GM18519 (cell line): ENCODE data around the gene PNPLA7.

ENCODE experiments used
- ATAC-seq: cut with Tn5 transposase; IDR thresholded peaks from one replicate; pipeline ENCODE4 v1.9.1; 2021; ENCODE audit warnings: mild to moderate bottlenecking, moderate library complexity; ENCODE audit not compliant: unreplicated experiment, low FRiP score

The PNPLA7 gene

DNA sequence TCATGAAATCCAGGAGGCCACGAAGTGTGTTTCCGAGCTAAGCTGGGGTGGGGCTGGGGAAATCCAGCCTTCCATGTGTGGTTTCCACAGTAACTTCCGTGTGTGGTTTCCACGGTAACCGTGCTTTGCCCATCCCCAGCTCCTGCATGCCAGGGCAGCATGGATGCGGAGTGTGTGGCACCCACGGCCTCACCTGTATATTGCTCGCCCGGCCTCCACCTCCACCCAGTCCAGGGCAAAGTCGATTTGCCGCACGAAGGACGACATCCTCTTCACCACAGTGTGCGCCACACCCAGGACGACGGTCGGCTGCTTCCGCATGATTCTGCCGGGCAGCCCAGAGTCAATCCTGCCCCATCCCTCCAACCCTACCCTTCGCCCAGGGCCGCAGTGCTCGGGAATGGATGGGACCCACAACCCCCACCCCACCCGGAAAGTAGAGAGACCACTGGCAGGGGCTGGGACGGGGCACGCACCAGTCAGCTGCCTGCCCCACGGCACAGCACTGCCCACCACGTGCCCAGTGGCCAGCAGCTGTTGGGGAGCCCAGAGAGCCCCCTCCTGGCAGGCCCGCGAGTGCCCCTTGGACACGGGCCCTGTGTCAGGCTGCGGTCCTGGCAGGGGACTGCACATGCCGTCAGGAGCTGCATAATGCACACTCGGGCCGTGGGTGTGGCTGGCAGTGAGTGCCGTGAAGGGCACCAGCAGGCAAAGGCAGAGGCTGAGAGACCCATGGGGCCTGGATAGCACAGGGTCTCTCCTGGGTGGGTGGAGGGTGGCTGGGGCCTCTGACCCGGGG lies 52.1 kb downstream of the PNPLA7 start:
- ATAC-seq, result no peak

DNA sequence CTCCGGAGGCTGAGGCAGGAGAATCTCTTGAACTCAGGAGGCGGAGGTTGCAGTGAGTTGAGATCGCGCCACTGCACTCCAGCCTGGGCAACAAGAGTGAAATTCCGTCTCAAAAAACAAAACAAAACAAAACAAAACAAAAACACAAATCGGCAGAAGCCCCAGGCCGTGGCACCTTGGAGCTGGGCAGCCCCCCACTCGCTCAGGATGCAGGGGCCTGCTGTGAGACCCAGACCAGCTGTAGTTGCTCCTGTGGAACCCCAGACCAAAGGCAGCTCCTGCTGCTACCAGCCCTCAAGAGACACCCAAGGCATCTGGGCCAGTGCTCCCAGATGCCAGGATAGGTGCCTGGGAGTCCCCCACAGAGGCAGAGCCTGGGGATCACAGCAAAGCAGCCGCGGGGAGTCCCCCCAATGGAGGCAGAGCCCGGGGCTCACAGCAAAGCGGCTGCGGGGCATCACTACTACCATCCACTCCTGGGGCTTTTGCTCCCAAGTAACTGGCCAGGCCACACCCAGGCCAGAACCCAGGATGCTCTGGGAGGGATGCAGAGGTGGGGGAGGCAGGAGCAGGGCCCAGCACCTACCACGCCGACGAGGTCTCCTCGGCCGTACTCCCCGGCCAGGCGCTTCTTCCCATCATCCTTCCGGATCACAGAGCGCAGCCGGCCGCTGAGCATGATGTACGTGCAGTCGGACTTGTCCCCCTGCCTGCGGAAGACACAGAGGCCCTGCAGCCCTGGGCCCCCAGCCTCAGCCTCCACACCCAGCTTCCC lies 53.4 kb downstream of the PNPLA7 start:
- no peak for ATAC-seq

DNA sequence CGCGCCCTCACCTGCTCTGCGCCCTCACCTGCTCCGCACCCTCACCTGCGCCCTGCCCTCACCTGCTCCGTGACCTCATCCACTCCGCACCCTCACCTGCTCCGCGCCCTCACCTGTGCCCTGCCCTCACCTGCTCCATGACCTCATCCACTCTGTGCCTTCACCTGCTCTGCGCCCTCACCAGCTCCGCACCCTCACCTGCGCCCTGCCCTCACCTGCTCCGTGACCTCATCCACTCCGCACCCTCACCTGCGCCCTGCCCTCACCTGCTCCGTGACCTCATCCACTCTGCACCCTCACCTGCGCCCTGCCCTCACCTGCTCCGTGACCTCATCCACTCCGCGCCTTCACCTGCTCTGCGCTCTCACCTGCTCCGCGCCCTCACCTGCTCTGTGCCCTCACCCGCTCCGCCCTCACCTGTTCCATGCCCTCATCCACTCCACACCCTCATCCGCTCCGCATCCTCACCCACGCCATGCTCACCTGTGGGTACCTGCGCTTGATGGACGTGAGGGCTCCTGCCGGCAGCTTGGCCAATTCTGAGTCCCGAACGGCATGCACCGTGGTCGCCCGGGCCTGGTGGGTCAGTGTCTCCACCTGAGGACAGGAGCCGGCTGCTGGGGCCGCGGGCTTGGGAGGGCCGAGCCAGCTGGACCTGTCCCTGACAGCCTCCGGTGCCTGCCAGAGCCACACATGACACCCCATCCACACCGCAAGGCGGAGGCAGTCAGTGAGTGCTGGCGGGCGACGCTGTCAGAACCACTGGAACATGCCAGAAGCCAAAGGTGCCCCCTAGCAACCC lies 55.5 kb downstream of the PNPLA7 start:
- ATAC-seq, result no peak

DNA sequence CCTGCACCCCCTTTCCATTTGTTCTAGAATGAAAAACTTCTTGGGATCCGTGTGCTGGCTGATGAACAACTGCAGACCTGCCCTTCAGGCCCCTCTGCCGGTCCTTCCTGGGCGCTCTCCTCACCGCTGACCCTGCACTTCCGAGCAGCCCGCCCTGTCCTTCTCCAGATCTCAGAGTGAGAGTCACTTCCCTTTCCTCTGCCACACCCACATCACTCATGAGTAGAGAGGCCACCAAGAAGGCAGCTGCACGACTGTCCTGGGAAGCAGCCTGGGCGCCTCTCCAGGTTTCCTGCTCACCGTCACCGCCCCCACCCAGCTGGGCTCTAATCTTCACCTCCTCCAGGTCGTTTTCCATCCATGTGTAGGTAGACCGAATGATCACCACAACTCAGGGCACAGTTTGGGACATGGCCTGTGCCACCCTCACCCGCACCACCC lies 56.1 kb downstream of the PNPLA7 start:
- no peak for ATAC-seq

DNA sequence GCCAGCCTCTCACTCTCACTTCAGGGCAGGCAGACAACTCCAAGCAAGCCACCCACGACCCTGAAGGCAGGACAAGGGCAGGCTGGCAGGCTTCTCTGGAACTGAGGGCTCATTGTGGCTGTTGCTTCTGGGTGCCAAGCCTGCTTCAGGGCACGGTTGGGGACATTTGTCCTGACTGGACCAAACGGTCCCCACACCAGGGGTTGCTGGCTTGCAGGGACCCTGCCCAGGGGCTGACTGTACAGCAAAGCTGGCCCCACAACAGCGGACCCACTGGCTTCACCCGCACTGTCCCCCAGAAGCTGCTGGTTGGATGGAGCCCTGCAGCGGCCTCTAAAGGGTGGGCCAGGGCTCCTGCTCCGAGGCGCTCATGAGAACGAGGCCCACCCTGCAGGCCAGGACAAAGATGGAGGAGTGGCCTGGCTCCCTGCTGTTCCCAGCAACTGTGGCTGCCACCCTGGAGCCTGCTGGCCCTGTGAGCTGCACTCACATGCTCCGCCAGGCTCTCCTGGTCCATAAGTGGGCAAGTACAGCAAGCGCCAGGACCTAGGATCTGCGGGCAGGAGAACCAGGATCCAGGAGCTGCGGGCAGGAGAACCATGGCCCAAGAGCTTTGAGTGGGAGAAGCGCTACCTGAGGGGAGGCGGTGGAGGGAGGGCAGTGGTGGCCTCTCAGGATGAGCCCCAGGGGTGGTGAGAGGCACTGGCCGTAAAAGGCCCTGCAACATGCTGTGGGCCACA lies 56.7 kb downstream of the PNPLA7 start:
- ATAC-seq, result no peak

DNA sequence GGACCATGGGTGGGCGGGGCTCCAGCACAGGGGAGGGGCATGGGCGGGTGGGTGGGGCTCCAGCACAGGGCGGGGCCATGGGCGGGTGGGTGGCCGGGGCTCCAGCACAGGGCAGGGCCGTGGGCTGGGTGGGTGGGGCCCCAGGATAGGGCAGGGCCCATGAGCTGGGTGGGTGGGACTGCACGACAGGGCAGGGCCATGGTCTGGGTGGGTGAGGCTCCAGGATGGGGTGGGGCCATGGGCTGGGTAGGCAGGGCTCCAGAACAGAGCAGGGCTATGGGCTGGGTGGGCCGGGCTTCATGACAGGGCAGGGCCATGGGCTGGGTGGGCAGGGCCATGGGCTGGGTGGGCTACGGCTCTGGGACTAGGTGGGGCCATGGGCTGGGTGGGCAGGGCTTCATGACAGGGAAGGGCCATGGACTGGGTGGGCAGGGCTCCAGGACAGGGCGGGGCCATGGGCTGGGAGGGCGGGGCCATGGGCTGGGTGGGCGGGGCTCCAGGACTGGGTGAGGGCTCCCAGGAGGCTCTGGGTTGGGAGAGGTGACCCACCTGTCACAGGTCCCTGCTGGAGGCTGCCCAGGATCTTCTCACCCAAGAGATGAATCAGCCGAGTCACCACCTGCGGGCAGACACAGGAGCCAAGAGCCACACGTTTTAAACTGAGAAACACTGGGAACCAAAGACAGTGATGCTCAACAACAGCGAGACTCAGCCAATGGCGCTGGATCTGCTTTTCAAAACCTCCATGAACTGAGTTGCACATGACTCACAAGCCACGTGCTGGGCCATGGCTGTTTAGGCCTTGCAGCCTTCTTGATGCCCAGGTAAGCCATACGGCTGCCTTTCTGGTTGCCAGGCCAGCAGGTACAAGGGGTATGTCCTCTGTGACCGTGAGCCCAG lies 57.5 kb downstream of the PNPLA7 start:
- ATAC-seq, result no peak

DNA sequence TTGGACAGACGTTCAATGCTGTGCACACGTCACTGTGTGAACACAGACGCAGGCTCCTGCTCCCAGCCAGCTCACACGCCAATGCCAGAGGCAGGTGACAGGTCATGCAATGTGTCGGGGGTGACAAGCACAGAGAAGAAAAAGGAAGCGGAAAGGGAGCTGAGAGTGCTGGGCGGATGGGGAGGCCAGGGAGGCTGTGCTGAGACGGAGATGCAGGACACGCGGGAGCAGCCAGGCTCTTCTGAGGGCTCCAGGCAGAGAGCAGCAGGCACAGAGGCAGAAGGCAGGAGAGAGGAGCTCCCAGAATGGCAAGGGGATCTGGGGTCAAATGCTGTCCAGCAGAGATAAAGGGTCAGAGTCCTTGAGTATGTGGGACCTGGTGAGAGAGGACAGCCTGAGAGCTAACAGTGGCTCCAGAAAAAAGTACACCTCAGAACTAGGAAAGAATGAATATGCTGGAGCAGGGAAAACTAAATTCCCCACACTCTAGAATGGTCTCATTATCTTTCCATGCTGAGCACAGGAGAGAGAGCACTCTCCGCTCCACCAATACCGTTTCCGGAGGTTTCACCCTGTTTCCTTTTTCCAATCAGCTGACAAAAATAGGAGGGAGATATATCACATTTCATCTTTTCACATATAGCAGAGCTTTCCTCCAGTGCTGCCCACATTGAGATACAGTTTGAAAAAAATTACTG lies 58.3 kb downstream of the PNPLA7 start:
- ATAC-seq, result no peak

DNA sequence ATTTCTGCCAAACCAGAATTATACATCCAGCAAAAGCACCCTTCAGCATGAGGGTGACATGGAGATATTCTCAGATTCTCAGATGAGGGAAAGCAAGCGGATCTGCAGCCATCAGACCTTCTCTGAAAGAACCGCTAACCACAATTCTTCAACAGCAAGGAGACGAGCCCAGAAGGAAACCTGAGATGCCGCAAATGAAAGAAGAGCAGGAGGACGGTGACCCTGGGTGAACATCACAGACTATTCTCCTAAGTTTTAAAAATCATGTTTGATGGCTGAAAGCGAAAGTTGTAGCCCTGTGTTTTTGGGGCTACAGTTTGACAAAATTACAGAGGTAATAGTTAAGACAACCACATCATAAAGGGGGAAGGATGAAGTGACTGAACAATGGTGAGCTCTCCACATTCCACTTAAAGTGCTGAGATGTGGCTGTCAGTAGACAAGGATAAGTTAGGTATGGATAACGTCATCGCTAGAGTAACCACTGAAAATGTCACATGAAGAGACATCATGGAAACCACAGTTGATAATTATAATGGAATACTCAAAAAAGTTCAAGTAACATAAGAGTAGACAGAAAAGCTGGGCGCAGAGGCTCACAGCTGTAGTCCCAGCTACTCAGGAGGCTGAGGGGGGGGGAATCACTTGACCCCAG lies 59.5 kb downstream of the PNPLA7 start:
- no peak for ATAC-seq

DNA sequence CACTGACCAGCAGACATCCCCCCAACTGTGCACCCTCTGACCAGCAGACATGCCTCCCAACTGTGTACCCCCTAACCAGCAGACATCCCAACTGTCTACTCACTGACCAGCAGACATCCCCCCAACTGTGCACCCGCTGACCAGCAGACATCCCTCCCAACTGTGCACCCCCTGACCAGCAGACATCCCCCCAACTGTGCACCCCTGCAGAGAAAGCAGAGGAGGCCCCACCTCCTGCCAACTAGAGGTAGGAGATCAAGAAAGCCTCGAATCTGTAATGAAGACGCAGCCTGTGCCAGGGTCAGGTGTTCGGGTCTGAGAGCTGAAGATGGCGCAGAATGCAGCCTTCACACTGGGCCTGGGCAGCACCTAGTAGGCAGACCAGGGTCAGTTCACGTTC lies 61.3 kb downstream of the PNPLA7 start:
- no peak for ATAC-seq

DNA sequence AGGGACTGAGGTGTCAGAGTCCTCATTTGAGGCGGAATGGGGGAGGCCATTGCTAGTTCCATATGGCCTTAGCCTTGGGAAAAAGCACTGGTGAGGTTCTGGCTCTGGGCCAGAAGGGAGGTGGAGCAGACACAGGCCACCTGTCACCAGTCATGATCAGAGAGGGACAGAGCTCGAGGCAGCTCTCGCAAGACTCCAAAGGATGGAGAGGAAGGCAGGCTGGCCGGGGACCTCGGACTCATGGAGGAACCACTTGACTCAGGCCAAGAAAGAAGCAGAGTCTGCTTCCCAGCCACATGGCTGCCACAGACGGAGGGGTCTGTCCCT lies 61.9 kb downstream of the PNPLA7 start:
- ATAC-seq, result no peak

DNA sequence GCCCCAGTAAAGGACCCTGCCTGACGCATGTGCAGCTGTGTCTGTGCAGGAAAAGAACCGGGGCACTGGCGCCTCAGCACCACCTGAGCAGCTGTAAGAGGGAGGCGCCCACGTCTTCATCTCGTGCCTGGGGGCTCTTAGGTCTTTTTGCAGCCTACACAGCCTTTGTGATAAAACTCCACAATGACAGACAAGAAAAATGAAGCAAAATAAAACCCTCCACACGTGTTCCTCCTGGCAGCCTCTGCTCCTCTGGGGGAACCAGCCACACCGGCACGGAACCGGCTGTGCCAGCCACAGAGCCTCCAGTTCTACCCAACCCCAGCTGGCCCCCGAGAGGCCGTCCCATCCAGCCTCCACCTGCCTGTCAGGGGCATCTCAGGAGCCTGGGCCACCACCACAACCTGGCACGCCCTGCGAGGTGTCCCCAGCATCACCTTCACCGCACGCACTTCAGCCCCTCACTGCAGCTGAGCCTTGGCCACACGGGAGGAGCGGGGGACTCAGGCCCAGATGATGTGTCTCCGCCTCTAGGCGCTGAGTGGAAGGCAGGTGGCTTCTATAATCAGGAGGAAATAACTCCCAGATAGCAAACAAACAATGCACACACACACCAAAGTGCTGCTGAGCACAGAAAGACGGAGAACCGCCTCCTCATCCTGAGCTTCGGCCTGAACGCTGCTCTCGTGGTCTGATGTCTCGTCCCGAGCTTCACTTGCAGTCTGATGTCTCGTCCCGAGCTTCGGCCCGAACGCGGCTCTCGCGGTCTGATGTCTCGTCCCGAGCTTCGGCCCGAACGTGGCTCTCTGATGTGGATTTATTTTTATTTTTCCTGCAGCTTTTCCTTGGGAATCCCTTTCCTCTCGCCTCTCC lies 62.5 kb downstream of the PNPLA7 start:
- ATAC-seq, result no peak

DNA sequence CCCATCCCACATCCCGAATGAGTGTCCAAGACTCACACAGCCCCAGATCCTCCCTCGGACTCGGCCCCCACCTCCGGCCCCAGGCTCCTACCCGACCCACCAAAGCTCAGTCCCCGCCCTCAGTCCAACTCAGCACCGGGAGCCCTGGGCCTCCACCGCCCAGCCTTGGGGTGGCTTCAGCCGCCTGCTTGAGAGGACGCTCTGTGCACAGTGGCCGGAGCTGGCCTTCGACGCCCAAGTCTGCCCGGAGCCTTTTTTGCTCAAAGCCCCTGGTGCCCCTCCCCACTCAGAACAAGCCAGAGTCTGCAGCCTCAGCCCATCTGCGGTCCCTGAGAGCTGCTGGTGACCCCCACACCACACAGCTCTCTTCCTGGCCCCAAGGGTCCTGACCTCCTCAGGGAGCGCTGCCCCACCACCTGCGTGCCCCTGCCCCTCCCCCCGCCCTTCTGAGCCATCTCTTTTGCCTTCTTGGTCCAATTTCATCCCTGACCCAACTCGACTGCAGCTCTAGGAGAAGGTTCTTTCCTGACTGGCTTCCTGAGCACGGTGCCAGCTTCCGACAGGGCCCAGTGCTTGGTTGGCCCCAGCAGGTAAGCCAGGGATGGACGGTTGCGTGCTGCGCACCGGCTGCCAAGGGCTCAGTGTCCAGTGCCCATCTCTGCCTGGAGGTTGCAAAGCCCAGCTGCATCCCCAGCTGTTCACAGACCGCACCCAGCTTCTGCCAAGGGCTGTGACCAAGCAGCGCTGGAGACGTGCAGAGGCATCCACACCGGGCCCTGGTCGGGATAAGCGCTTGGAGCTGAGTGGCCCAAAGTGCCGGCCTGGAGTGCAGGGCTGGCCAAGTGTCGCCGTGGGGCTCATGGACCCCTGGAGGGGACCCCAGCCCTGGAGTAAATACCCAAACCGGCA lies 63.4 kb downstream of the PNPLA7 start:
- ATAC-seq, result no peak

DNA sequence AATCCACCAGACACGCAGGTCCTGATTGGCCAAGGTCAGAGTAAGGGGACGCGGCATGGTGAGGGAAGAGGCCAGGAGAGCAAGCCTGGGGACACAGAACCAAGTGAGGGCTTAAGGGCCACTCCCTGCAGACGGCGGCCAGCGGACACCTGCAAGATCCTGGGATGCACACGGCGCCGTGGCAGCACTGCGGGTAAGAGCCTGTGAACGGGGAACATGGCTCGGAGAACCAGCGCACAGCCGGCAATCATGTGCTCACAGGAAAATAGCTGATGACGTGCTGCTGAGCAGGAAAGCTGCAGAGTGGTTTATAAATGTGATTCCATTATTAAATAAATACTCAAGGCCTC lies 64.1 kb downstream of the PNPLA7 start:
- ATAC-seq, result no peak

DNA sequence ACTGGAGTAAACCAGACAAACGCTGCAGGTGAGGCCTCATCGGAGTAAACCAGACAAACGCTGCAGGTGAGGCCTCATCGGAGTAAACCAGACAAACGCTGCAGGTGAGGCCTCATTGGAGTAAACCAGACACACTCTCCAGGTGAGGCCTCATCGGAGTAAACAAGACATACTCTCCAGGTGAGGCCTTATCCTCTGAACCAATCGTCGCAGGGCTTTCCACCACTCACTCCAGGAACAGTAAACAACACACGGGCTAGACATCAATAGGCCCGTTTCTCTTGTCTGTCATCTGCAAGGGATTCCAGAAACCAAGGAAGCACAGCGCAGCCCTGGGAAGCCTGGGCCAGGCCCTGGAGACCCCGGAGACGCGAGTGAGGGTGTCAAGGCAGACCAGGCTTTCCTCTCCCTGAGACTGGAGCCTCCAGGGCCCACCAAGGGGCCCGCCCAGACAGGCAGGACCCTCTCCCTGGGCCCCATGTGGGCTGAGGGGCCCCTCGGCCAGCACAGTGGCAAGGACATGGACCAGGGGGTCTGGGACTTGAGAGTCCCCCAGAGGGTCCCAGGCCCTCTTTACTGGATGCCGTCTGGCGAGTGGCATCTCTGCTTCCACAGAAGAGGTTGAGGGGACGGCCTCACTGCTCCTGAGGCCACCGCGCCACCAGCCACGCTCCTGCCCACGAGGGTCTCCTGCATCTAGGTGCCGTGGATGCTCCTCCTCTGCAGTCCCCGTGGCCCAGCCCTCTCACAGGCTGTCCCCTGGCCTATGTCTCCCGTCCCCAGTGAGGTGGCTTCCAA lies 64.7 kb downstream of the PNPLA7 start:
- no peak for ATAC-seq

DNA sequence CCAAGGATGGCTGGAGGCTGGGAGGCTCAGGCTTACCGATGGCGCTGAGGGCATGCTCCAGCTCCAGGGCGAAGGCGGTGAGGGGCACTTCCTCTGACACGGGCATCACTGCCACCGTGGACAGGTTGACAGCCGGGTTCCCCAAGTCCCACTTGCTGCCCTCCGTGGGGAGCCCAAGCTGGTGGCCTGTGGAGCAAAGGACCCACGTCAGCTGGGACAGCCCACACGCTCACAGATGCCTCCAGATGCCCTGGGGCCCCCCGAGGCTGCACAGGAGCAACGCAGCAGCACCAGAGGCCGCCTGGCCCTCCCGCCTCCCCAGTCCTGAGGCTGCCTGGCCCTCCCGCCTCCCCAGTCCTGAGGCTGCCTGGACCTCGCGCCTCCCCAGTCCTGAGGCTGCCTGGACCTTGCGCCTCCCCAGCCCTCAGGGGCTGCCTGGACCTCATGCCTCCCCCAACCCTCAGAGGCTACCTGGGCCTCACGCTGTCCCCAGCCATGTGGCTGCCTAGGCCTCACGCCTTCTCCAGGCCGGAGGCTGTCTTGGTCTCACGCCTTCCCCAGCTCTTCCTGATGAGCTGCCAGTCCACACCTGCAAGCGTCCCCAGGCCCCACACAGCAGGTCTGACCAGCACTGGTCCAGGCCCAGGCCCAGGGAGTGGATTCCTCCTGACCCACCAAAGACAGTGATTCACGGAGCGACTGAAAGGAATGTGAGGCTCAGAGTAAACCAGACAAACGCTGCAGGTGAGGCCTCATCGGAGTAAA lies 65.5 kb downstream of the PNPLA7 start:
- ATAC-seq, result no peak
